Measurements from ENCODE around the gene DAGLA. TPM values are rescaled to one million over a fixed set of nuclear protein-coding genes. Genes with fewer than 3 reads are reported as not detected.

The DAGLA gene
- total and polyA plus RNA-seq, 2 donors (not counting 1 experiment from before 2014, with no cell fraction given) = 0.06 TPM; not detected in 1

GRCh38 chr11:61793083-61793828, 113.1 kb downstream of the DAGLA start:
- Histone ChIP-seq H3K27ac (ENCODE audit: low read length in 2 of 2) (peak overlapping the region; percentile 92 to 96), H3K4me1 (ENCODE audit: control insufficient read depth in 2 of 2, insufficient read depth in 2 of 2, low read length in 2 of 2) (peaks cover 11 to 23% of the 10 kb centered on the region in 2 donors), H4K20me1 (ENCODE audit: control insufficient read depth, insufficient read depth, low read length, poor library complexity, severe bottlenecking) (no peaks in the 10 kb centered on the region), H3K4me2 (replicated peaks; ENCODE audit: low read depth, low read length, poor library complexity, severe bottlenecking) (peak overlapping the region; percentile 80), H3K27me3 (replicated peaks in 1 of 4; ENCODE audit: control extremely low read depth in 1 of 4, control insufficient read depth in 3 of 4, insufficient read depth in 4 of 4, low read length in 3 of 4) (no peaks in the 10 kb centered on the region), H3K9me3 (ENCODE audit: control extremely low read depth in 1 of 3, control insufficient read depth in 2 of 3, insufficient read depth in 1 of 3, low read length in 2 of 3) (no peaks in the 10 kb centered on the region), H2AFZ (ENCODE audit: insufficient read depth, low read depth, low read length, poor library complexity, severe bottlenecking) (peak overlapping the region; percentile 99), H3K4me3 (ENCODE audit: control extremely low read depth in 1 of 5, extremely low read depth in 1 of 5, insufficient read depth in 1 of 5, low read depth in 2 of 5, low read length in 4 of 5) (peak overlapping the region; percentile 80 to 94 (median 88)), H3K36me3 (replicated peaks in 1 of 2; ENCODE audit: control extremely low read depth in 1 of 2, control insufficient read depth in 1 of 2, extremely low read depth in 1 of 2, insufficient read depth in 2 of 2, low read length in 1 of 2) (peaks cover 0 to 28% of the 10 kb centered on the region in 2 experiments), H3K9ac (ENCODE audit: low read length) (peak overlapping the region; percentile 87), H3K79me2 (ENCODE audit: control insufficient read depth, insufficient read depth, low read length) (peaks cover 83% of the 10 kb centered on the region)
- peak overlapping the region; percentile 97 for H3K27ac Mint-ChIP-seq
- H3K4me3 Mint-ChIP-seq = peak overlapping the region; percentile 93
- peaks cover 32% of the 10 kb centered on the region for H3K4me1 Mint-ChIP-seq
- no peaks in the 10 kb centered on the region for H3K9me3 Mint-ChIP-seq (ENCODE audit: insufficient read depth)
- ChIA-PET POLR2A (interaction anchor here (0.7 to 1.9 kb wide), 3 partner anchors 88 to 331 kb away, joined by 3 to 6 read pairs (median 3); partner anchors contain the start of gene INCENP), CTCF (interaction anchor here (0.8 to 3.8 kb wide), 8 partner anchors 21 to 315 kb away, joined by 3 to 32 read pairs (median 9); no protein-coding TSS in a partner anchor)
- intact Hi-C loops (cut with micrococcal nuclease) = loop anchor here (5.0 kb wide), 1 partner anchor 881 kb away; the partner anchor contains the start of gene TMEM109
- TF ChIP-seq CTCF (IDR thresholded peaks at IDR 0.05) (no peak), EZH2 (IDR thresholded peaks at IDR 0.05; ENCODE audit: borderline replicate concordance, insufficient read depth, low read depth, low read length, poor library complexity, severe bottlenecking) (no peak)
- no peak for DNase-seq
- no peak for ATAC-seq (ENCODE audit: low read depth)
- no peaks in the 10 kb centered on the region for H3K27me3 Mint-ChIP-seq
- WGBS (ENCODE audit: insufficient coverage) = 3% methylated on average over 23 of the region's 29 CpGs

DNA sequence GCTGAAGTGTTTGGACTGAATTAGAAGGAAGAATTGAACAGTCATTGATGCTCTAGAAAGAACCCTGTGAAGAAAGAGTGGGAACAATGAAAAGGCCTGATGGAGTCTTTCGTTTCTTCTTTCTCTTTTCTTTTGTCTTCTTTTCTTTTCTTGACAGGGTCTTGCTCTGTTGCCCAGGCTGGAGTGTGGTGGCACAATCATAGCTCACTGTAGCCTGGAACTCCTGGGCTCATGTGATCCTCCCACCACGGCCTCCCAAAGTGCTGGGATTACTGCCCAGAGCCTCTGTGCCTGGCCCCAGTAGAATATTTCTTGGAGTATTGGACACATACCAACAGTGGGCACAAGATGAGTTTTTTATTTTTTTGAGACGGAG, 113.6 kb downstream of the DAGLA start:
- no peak for TF ChIP-seq EZH2 (IDR thresholded peaks at IDR 0.05; ENCODE audit: borderline replicate concordance, insufficient read depth, low read depth, low read length, poor library complexity, severe bottlenecking)
- TF ChIP-seq CTCF (IDR thresholded peaks at IDR 0.05) = no peak
- Histone ChIP-seq H3K4me3 (ENCODE audit: control extremely low read depth in 1 of 5, extremely low read depth in 1 of 5, insufficient read depth in 1 of 5, low read depth in 2 of 5, low read length in 4 of 5) (no peak overlapping the region), H3K27ac (ENCODE audit: low read length in 2 of 2) (no peak overlapping the region), H3K4me2 (replicated peaks; ENCODE audit: low read depth, low read length, poor library complexity, severe bottlenecking) (peak overlapping the region; percentile 80), H3K4me1 (ENCODE audit: control insufficient read depth in 2 of 2, insufficient read depth in 2 of 2, low read length in 2 of 2) (peaks cover 11 to 23% of the 10 kb centered on the region in 2 donors), H3K9me3 (ENCODE audit: control extremely low read depth in 1 of 3, control insufficient read depth in 2 of 3, insufficient read depth in 1 of 3, low read length in 2 of 3) (no peaks in the 10 kb centered on the region), H3K36me3 (replicated peaks in 1 of 2; ENCODE audit: control extremely low read depth in 1 of 2, control insufficient read depth in 1 of 2, extremely low read depth in 1 of 2, insufficient read depth in 2 of 2, low read length in 1 of 2) (peaks cover 0 to 23% of the 10 kb centered on the region in 2 experiments), H4K20me1 (ENCODE audit: control insufficient read depth, insufficient read depth, low read length, poor library complexity, severe bottlenecking) (no peaks in the 10 kb centered on the region), H3K27me3 (replicated peaks in 1 of 4; ENCODE audit: control extremely low read depth in 1 of 4, control insufficient read depth in 3 of 4, insufficient read depth in 4 of 4, low read length in 3 of 4) (no peaks in the 10 kb centered on the region), H3K9ac (ENCODE audit: low read length) (no peak overlapping the region), H3K79me2 (ENCODE audit: control insufficient read depth, insufficient read depth, low read length) (peaks cover 86% of the 10 kb centered on the region), H2AFZ (ENCODE audit: insufficient read depth, low read depth, low read length, poor library complexity, severe bottlenecking) (no peak overlapping the region)
- intact Hi-C loops (cut with micrococcal nuclease) = loop anchor here (5.0 kb wide), 1 partner anchor 882 kb away; the partner anchor contains the start of gene TMEM109
- CTCF ChIA-PET = interaction anchor here (0.8 to 3.8 kb wide), 7 partner anchors 20 to 315 kb away, joined by 3 to 32 read pairs (median 9); no protein-coding TSS in a partner anchor
- Mint-ChIP-seq H3K4me3 (peak overlapping the region; percentile 93), H3K27ac (peak overlapping the region; percentile 41), H3K9me3 (ENCODE audit: insufficient read depth) (no peaks in the 10 kb centered on the region), H3K27me3 (no peaks in the 10 kb centered on the region), H3K4me1 (peaks cover 32% of the 10 kb centered on the region)
- ATAC-seq (ENCODE audit: low read depth) (no peak), DNase-seq (no peak)
- POLR2A ChIA-PET = no interaction called here
- WGBS (ENCODE audit: insufficient coverage) = 81% methylated on average over 3 of the region's 3 CpGs
